IPS DF 4.7 (cell line): Measurements from ENCODE around the gene DEXI.
A peak's percentile ranks its signal among the peaks of the same experiment; 100 is the strongest.
"Not testable (repeated sequence)": the region's sequence is repeated elsewhere in the genome, so short reads cannot be mapped to it uniquely, and the experiment has no call there.

Experiments
- DNase-seq: peaks from one replicate; pipeline ENCODE4 v3.0.0-alpha.2; 2013; ENCODE audit warnings: low spot score; ENCODE audit errors: extremely low read depth

The DEXI gene

GRCh38 chr16:10927497-10928112 is 14.7 kb downstream of the DEXI start:
- no peak for DNase-seq

GRCh38 chr16:10926867-10927266 is 15.4 kb downstream of the DEXI start:
- no peak for DNase-seq

GRCh38 chr16:10926094-10926493 is 16.2 kb downstream of the DEXI start:
- no peak for DNase-seq

- DNase-seq, result not testable (repeated sequence)
Observed at GRCh38 chr16:10925285-10925684, 17.0 kb downstream of the DEXI start.

GRCh38 chr16:10923650-10924214 is 18.5 kb downstream of the DEXI start:
- DNase-seq, result no peak

- no peak for DNase-seq
Observed at GRCh38 chr16:10923146-10923649, 19.1 kb downstream of the DEXI start.

- DNase-seq, result no peak
Observed at GRCh38 chr16:10922328-10923145, 19.7 kb downstream of the DEXI start.

GRCh38 chr16:10921536-10922327 is 20.5 kb downstream of the DEXI start:
- DNase-seq, result no peak

GRCh38 chr16:10920726-10921427 is 21.4 kb downstream of the DEXI start:
- DNase-seq, result no peak

- no peak for DNase-seq
Observed at GRCh38 chr16:10919003-10919351, 23.3 kb downstream of the DEXI start.

- DNase-seq, result peak; percentile 90
Observed at GRCh38 chr16:10918294-10919002, 23.8 kb downstream of the DEXI start.

GRCh38 chr16:10916534-10916933 is 25.7 kb downstream of the DEXI start:
- DNase-seq, result no peak

- no peak for DNase-seq
Observed at GRCh38 chr16:10911267-10911666, 31.0 kb downstream of the DEXI start.

- DNase-seq, result no peak
Observed at GRCh38 chr16:10907757-10908045, 34.6 kb downstream of the DEXI start.

- DNase-seq, result no peak
Observed at GRCh38 chr16:10906914-10907756, 35.1 kb downstream of the DEXI start.

- DNase-seq, result no peak
Observed at GRCh38 chr16:10906482-10906881, 35.8 kb downstream of the DEXI start.

GRCh38 chr16:10902999-10903398 is 39.3 kb downstream of the DEXI start:
- DNase-seq, result no peak

GRCh38 chr16:10897134-10897533 is 45.1 kb downstream of the DEXI start:
- DNase-seq, result no peak

GRCh38 chr16:10896723-10897122 is 45.5 kb downstream of the DEXI start:
- DNase-seq, result no peak

GRCh38 chr16:10896165-10896564 is 46.1 kb downstream of the DEXI start:
- no peak for DNase-seq
